ENCODE results near the gene STAMBPL1.

- TF ChIP-seq CTCF (IDR thresholded peaks at IDR 0.05; ENCODE audit: poor library complexity, severe bottlenecking) (no peak), EZH2 (IDR thresholded peaks at IDR 0.05; ENCODE audit: borderline replicate concordance, insufficient read depth, low read length, poor library complexity, severe bottlenecking) (no peak), TAF1 (IDR thresholded peaks at IDR 0.05; ENCODE audit: low read depth) (no peak), POLR2AphosphoS5 (IDR thresholded peaks at IDR 0.05) (no peak), RAD21 (conservative IDR thresholded peaks at IDR 0.05) (no peak), SMC3 (conservative IDR thresholded peaks at IDR 0.05; ENCODE audit: poor library complexity) (no peak)
- TF ChIP-seq, protein P1, sequence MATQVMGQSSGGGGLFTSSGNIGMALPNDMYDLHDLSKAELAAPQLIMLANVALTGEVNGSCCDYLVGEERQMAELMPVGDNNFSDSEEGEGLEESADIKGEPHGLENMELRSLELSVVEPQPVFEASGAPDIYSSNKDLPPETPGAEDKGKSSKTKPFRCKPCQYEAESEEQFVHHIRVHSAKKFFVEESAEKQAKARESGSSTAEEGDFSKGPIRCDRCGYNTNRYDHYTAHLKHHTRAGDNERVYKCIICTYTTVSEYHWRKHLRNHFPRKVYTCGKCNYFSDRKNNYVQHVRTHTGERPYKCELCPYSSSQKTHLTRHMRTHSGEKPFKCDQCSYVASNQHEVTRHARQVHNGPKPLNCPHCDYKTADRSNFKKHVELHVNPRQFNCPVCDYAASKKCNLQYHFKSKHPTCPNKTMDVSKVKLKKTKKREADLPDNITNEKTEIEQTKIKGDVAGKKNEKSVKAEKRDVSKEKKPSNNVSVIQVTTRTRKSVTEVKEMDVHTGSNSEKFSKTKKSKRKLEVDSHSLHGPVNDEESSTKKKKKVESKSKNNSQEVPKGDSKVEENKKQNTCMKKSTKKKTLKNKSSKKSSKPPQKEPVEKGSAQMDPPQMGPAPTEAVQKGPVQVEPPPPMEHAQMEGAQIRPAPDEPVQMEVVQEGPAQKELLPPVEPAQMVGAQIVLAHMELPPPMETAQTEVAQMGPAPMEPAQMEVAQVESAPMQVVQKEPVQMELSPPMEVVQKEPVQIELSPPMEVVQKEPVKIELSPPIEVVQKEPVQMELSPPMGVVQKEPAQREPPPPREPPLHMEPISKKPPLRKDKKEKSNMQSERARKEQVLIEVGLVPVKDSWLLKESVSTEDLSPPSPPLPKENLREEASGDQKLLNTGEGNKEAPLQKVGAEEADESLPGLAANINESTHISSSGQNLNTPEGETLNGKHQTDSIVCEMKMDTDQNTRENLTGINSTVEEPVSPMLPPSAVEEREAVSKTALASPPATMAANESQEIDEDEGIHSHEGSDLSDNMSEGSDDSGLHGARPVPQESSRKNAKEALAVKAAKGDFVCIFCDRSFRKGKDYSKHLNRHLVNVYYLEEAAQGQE (IDR thresholded peaks at IDR 0.05; ENCODE audit: borderline replicate concordance), result no peak
These were observed 48.3 kb upstream of the STAMBPL1 start for GRCh38 chr10:88831709-88832108.

All from neural cell (in vitro differentiated cells).